C4-2B (cell line): ENCODE data around the gene GNG4.

Source experiments
- ZFX ChIP-seq: fragments of 450-650 bp; IDR thresholded peaks from 2 replicates; pipeline ENCODE4 v1.6.1; 2017
- TF ChIP-seq, protein P1 (sequence below): fragments of 450-650 bp; conservative IDR thresholded peaks from 2 replicates; pipeline ENCODE4 v1.5.1; 2017; ENCODE audit warnings: mild to moderate bottlenecking

DNA sequence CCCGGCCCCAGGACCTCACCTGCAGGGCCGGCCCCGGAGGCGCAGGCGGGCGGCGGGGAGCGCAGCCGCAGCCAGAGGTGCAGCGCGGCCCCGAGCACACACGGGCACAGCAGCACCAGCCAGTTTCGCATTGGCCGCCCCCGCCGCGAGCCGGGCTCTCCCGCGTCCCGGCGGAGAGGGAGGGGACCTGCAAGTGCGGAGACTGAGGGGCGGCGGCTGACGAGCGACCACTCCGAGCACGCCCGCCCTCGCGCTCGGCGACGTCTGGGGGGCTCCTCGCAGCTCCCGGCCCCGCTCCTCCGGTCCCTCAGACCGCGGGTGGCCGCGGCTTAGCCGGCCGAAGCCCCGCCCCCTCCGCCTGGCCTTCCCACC lies 145.5 kb downstream of the GNG4 start, which contains the start of gene B3GALNT2:
- TF ChIP-seq, protein P1, sequence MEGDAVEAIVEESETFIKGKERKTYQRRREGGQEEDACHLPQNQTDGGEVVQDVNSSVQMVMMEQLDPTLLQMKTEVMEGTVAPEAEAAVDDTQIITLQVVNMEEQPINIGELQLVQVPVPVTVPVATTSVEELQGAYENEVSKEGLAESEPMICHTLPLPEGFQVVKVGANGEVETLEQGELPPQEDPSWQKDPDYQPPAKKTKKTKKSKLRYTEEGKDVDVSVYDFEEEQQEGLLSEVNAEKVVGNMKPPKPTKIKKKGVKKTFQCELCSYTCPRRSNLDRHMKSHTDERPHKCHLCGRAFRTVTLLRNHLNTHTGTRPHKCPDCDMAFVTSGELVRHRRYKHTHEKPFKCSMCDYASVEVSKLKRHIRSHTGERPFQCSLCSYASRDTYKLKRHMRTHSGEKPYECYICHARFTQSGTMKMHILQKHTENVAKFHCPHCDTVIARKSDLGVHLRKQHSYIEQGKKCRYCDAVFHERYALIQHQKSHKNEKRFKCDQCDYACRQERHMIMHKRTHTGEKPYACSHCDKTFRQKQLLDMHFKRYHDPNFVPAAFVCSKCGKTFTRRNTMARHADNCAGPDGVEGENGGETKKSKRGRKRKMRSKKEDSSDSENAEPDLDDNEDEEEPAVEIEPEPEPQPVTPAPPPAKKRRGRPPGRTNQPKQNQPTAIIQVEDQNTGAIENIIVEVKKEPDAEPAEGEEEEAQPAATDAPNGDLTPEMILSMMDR: no peak
- TF ChIP-seq ZFX: peak; percentile 62; the same call in 1 of the 2 replicates
